GM12878 (cell line): ENCODE data around the gene CFAP161. TPM values are rescaled to one million over a fixed set of nuclear protein-coding genes. Genes with fewer than 3 reads are reported as not detected.

ENCODE experiments used
- ATAC-seq: fragments of 200-7000 bp; cut with Tn5 transposase; 3 replicates; pipeline ENCODE4 v1.9.1; 2020; ENCODE audit warnings: mild to moderate bottlenecking, moderate library complexity
- BruUV-seq: library from RNA; stranded (reverse); fragments of 400-500 nt; replicated peaks from 2 replicates; lab custom pipeline; 2021; lab: Mats Ljungman, UMichigan
- CTCF ChIA-PET: fragments of 300-600 bp; sonication (Branson Sonifier 250); formaldehyde crosslinking; extraction: SDS; loops from one replicate; lab custom pipeline; 2021; ENCODE audit warnings: inconsistent platforms; lab: Yijun Ruan, JAX
- POLR2A ChIA-PET: fragments of 350-600 bp; formaldehyde crosslinking; extraction: SDS; loops from one replicate; lab custom pipeline; 2021; ENCODE audit warnings: inconsistent platforms; lab: Charles Lee
- RAD21 ChIA-PET: fragments of 300-600 bp; sonication (Branson Sonifier 250); formaldehyde crosslinking; loops from one replicate; lab custom pipeline; 2023; ENCODE audit warnings: antibody characterized with exemption; ENCODE audit not compliant: unreplicated experiment; lab: Charles Lee
- SMC1A ChIA-PET: fragments of 300-600 bp; sonication (Branson Sonifier 250); formaldehyde crosslinking; loops from one replicate; lab custom pipeline; 2023; ENCODE audit not compliant: unreplicated experiment, uncharacterized antibody; lab: Charles Lee
- DNase-seq: peaks from one replicate; pipeline ENCODE4 v3.0.0-alpha.2; 2011; ENCODE audit warnings: low read depth, low spot score
- FAIRE-seq: peaks from 3 replicates; lab custom pipeline; 2011; peaks lifted over from hg19 to GRCh38; lab: Jason Lieb, UNC
- H2AFZ ChIP-seq: 2 replicates; pipeline ENCODE4 v1.6.0; 2011; ENCODE audit warnings: low read depth, low read length, control low read depth; ENCODE audit not compliant: control insufficient read depth
- H3K27ac ChIP-seq: 2 replicates; pipeline ENCODE4 v1.5.1; 2011; ENCODE audit warnings: control low read depth; ENCODE audit not compliant: control insufficient read depth, insufficient read depth
- H3K27me3 ChIP-seq, 2 experiments: replicated peaks in 1 of 2; 2 replicates each; pipeline versions ENCODE4 v1.6.0 to v1.6.1; 2011; ENCODE audit warnings: low read length in 1 of 2; ENCODE audit not compliant: control insufficient read depth in 2 of 2, insufficient read depth in 2 of 2
- H3K36me3 ChIP-seq, 2 experiments: 2 replicates each; pipeline ENCODE4 v1.5.1; 2011; ENCODE audit warnings: low read length in 1 of 2; ENCODE audit not compliant: control insufficient read depth in 2 of 2, insufficient read depth in 2 of 2
- H3K4me1 ChIP-seq: 2 replicates; pipeline ENCODE4 v1.6.1; 2011; ENCODE audit warnings: mild to moderate bottlenecking, low read length, moderate library complexity, mixed read lengths; ENCODE audit not compliant: control insufficient read depth, insufficient read depth
- H3K4me2 ChIP-seq: 2 replicates; pipeline ENCODE4 v1.6.0; 2011; ENCODE audit warnings: control low read depth; ENCODE audit not compliant: control insufficient read depth, insufficient read depth
- H3K4me3 ChIP-seq: fragments of 200-600 bp; sonication (generic); 2 replicates; pipeline ENCODE4 v1.5.1; 2016
- H3K79me2 ChIP-seq: 2 replicates; pipeline ENCODE4 v1.6.0; 2011; ENCODE audit warnings: low read length; ENCODE audit not compliant: control insufficient read depth, insufficient read depth
- H3K9ac ChIP-seq: 2 replicates; pipeline ENCODE4 v1.8.0; 2011; ENCODE audit warnings: low read length, control low read depth, mixed read lengths; ENCODE audit not compliant: control insufficient read depth, insufficient read depth
- H3K9me3 ChIP-seq: replicated peaks from 3 replicates; pipeline ENCODE4 v1.5.1; 2011; ENCODE audit warnings: mild to moderate bottlenecking, low read length; ENCODE audit not compliant: control insufficient read depth, insufficient read depth
- H4K20me1 ChIP-seq: 2 replicates; pipeline ENCODE4 v1.6.0; 2011; ENCODE audit not compliant: control insufficient read depth, insufficient read depth
- CBX3 ChIP-seq: fragments of 200-600 bp; sonication (generic); IDR thresholded peaks from 2 replicates; pipeline ENCODE4 v1.6.1; 2016; ENCODE audit warnings: low read depth, borderline replicate concordance
- CBX5 ChIP-seq: sonication (generic); IDR thresholded peaks from 2 replicates; pipeline ENCODE4 v1.6.1; 2016; ENCODE audit warnings: low read depth, moderate library complexity, mild to moderate bottlenecking, inconsistent platforms
- CEBPB ChIP-seq, 2 experiments: fragments of 150-350 bp in 1 of 2; IDR thresholded peaks; 2 replicates each; pipeline ENCODE4 v1.6.1; 2012 to 2014; ENCODE audit warnings: low read depth in 2 of 2, low read length in 2 of 2, borderline replicate concordance in 1 of 2, inconsistent platforms in 1 of 2
- CHD1 ChIP-seq: IDR thresholded peaks from 2 replicates; pipeline ENCODE4 v1.6.1; 2012; ENCODE audit warnings: low read depth, low read length, improper control_type of control experiment
- CHD2 ChIP-seq: IDR thresholded peaks from 2 replicates; pipeline ENCODE4 v1.6.1; 2011; ENCODE audit warnings: low read depth, low read length, improper control_type of control experiment, borderline replicate concordance
- CHD4 ChIP-seq: fragments of 200-600 bp; sonication (generic); IDR thresholded peaks from 2 replicates; pipeline ENCODE4 v1.6.1; 2016; ENCODE audit warnings: mild to moderate bottlenecking
- CREB1 ChIP-seq: IDR thresholded peaks from 2 replicates; pipeline ENCODE4 v1.6.1; 2012; ENCODE audit warnings: low read depth, mild to moderate bottlenecking, inconsistent platforms
- EED ChIP-seq: sonication (generic); IDR thresholded peaks from 2 replicates; pipeline ENCODE4 v1.6.1; 2016; ENCODE audit warnings: antibody characterized with exemption, low read depth
- KAT2A ChIP-seq: conservative IDR thresholded peaks from 2 replicates; pipeline ENCODE4 v1.6.1; 2011; ENCODE audit warnings: low read depth, low read length; ENCODE audit not compliant: control insufficient read depth
- KLF5 ChIP-seq: fragments of 450-650 bp; IDR thresholded peaks from 2 replicates; pipeline ENCODE4 v1.6.1; 2014; ENCODE audit warnings: mild to moderate bottlenecking; ENCODE audit not compliant: partially characterized antibody
- MYC ChIP-seq: IDR thresholded peaks from 2 replicates; pipeline ENCODE4 v1.6.1; 2011; ENCODE audit warnings: mild to moderate bottlenecking, low read length, moderate library complexity, inconsistent platforms; ENCODE audit not compliant: insufficient read depth, insufficient replicate concordance, insufficient read length, severe bottlenecking
- PAX5 ChIP-seq: IDR thresholded peaks from 2 replicates; pipeline ENCODE4 v1.6.1; 2011; ENCODE audit warnings: low read depth, low read length, borderline replicate concordance
- RAD51 ChIP-seq: fragments of 450-650 bp; IDR thresholded peaks from 2 replicates; pipeline ENCODE4 v1.6.1; 2016; ENCODE audit warnings: moderate library complexity, mild to moderate bottlenecking, inconsistent platforms
- RB1 ChIP-seq: fragments of 450-650 bp; formaldehyde crosslinking; IDR thresholded peaks from 2 replicates; pipeline ENCODE4 v1.6.1; 2017; ENCODE audit warnings: mild to moderate bottlenecking, borderline replicate concordance
- RFX5 ChIP-seq: IDR thresholded peaks from 2 replicates; pipeline ENCODE4 v1.6.1; 2011; ENCODE audit warnings: low read depth, low read length, improper control_type of control experiment
- SMARCA5 ChIP-seq: fragments of 450-650 bp; IDR thresholded peaks from 2 replicates; pipeline ENCODE4 v1.6.1; 2017; ENCODE audit warnings: mild to moderate bottlenecking
- ZBED1 ChIP-seq: IDR thresholded peaks from 2 replicates; pipeline ENCODE4 v1.6.1; 2016; ENCODE audit warnings: borderline replicate concordance
- ZSCAN29 ChIP-seq: fragments of 450-650 bp; IDR thresholded peaks from 2 replicates; pipeline ENCODE4 v1.6.1; 2017; ENCODE audit warnings: mild to moderate bottlenecking, moderate library complexity
- WGBS: methylation state at CpG from one replicate; pipeline ENCODE4 v1.1.6; 2016; ENCODE audit warnings: low lambda C conversion rate; ENCODE audit not compliant: insufficient replicate concordance, insufficient coverage; ENCODE audit errors: missing lambda C conversion rate; 5-methylcytosine and 5-hydroxymethylcytosine counted together
- in situ Hi-C: fragments of 300-500 bp; cut with MboI; formaldehyde crosslinking; loops from 9 replicates; pipeline ENCODE4 v1.14.3; 2018; ENCODE audit warnings: mixed read lengths
- intact Hi-C: fragments of 100-400 bp; cut with micrococcal nuclease; formaldehyde crosslinking; loops from one replicate; pipeline ENCODE4 v1.14.2; 2022; ENCODE audit not compliant: unreplicated experiment
- polyA plus RNA-seq, 11 experiments: library from polyadenylated mRNA; depleted of rRNA in 4 of 11; unstranded in 6 of 11; stranded (reverse) in 5 of 11; fragments of >200 nt; fragmentation: Nextera tagmentation in 4 of 11; fragmentation: Illumina TruSeq in 1 of 11; extraction: Ambion mirVana in 4 of 11; extraction: Trizol in 1 of 11; gene quantifications; 1 replicate in 1 of 11; 2 replicates in 10 of 11; pipeline versions ENCODE4 v1.2.1 to v1.2.3, GENCODE V29; 2011 to 2016; ENCODE audit warnings: inconsistent platforms in 2 of 11, missing spikeins in 2 of 11, low read depth in 1 of 11
- total RNA-seq, 4 experiments: library from RNA; depleted of rRNA in 3 of 4; stranded (reverse); fragments of >200 nt in 3 of 4; fragmentation: Illumina TruSeq in 1 of 4; extraction: Trizol in 1 of 4; gene quantifications; 2 replicates each; pipeline versions ENCODE4 v1.2.1 to v1.2.3, GENCODE V29; 2013 to 2021
- TF ChIP-seq, protein P1 (sequence below): IDR thresholded peaks from 2 replicates; pipeline ENCODE4 v1.6.1; 2012; ENCODE audit warnings: low read length, inconsistent platforms
- TF ChIP-seq, protein P2 (sequence below): IDR thresholded peaks from 2 replicates; pipeline ENCODE4 v1.6.1; 2012; ENCODE audit warnings: improper control_type of control experiment, low read depth, low read length; ENCODE audit not compliant: insufficient replicate concordance

Gene CFAP161
- total and polyA plus RNA-seq, 10 of the 15 experiments (the other 5 are each of a cell fraction or from before 2014, with no cell fraction given), result 0.31 TPM; not detected in 9

DNA sequence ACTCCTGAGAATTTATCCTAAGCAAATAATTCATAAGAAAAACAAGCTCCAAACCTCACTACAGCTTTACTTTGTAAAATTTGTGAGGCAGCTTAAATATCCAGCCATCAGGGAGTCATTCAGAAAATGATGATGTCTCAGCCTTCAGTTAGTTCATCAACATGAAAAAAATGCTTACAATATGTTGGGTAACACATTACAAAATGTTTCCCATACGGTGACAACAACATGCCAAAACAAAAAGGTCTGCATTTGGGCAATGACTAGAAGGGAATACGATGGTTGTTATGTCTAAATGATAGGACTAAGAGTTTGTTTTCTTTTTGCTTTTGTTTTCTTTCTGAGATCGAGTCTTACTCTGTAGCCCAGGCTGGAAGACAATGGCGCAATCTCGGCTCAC, 47.0 kb upstream of the CFAP161 start:
- Histone ChIP-seq H3K4me2 (no peak overlapping the region), H4K20me1 (no peaks in the 10 kb centered on the region), H3K4me1 (no peaks in the 10 kb centered on the region; the same call in 1 of the 2 replicates), H2AFZ (no peak overlapping the region), H3K9ac (no peak overlapping the region), H3K27me3 (no peaks in the 10 kb centered on the region; a peak in 3 of 4 replicates), H3K36me3 (no peaks in the 10 kb centered on the region), H3K79me2 (no peaks in the 10 kb centered on the region), H3K9me3 (no peaks in the 10 kb centered on the region), H3K27ac (no peak overlapping the region), H3K4me3 (no peak overlapping the region)
- POLR2A ChIA-PET, result no interaction called here
- RAD21 ChIA-PET, result no interaction called here
- TF ChIP-seq PAX5 (no peak), RB1 (no peak), ZSCAN29 (no peak), CHD4 (no peak), KAT2A (no peak), EED (no peak), CHD2 (no peak), KLF5 (no peak), MYC (no peak), CHD1 (no peak), RFX5 (no peak), CBX3 (no peak), RAD51 (no peak), ZBED1 (no peak), CEBPB (IDR thresholded peaks at IDR 0.05; ENCODE audit: borderline replicate concordance in 1 of 2, low read depth in 2 of 2, low read length in 2 of 2) (no peak), CREB1 (no peak), SMARCA5 (no peak), CBX5 (no peak)
- TF ChIP-seq, protein P1, sequence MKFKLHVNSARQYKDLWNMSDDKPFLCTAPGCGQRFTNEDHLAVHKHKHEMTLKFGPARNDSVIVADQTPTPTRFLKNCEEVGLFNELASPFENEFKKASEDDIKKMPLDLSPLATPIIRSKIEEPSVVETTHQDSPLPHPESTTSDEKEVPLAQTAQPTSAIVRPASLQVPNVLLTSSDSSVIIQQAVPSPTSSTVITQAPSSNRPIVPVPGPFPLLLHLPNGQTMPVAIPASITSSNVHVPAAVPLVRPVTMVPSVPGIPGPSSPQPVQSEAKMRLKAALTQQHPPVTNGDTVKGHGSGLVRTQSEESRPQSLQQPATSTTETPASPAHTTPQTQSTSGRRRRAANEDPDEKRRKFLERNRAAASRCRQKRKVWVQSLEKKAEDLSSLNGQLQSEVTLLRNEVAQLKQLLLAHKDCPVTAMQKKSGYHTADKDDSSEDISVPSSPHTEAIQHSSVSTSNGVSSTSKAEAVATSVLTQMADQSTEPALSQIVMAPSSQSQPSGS, result no peak
- TF ChIP-seq, protein P2, sequence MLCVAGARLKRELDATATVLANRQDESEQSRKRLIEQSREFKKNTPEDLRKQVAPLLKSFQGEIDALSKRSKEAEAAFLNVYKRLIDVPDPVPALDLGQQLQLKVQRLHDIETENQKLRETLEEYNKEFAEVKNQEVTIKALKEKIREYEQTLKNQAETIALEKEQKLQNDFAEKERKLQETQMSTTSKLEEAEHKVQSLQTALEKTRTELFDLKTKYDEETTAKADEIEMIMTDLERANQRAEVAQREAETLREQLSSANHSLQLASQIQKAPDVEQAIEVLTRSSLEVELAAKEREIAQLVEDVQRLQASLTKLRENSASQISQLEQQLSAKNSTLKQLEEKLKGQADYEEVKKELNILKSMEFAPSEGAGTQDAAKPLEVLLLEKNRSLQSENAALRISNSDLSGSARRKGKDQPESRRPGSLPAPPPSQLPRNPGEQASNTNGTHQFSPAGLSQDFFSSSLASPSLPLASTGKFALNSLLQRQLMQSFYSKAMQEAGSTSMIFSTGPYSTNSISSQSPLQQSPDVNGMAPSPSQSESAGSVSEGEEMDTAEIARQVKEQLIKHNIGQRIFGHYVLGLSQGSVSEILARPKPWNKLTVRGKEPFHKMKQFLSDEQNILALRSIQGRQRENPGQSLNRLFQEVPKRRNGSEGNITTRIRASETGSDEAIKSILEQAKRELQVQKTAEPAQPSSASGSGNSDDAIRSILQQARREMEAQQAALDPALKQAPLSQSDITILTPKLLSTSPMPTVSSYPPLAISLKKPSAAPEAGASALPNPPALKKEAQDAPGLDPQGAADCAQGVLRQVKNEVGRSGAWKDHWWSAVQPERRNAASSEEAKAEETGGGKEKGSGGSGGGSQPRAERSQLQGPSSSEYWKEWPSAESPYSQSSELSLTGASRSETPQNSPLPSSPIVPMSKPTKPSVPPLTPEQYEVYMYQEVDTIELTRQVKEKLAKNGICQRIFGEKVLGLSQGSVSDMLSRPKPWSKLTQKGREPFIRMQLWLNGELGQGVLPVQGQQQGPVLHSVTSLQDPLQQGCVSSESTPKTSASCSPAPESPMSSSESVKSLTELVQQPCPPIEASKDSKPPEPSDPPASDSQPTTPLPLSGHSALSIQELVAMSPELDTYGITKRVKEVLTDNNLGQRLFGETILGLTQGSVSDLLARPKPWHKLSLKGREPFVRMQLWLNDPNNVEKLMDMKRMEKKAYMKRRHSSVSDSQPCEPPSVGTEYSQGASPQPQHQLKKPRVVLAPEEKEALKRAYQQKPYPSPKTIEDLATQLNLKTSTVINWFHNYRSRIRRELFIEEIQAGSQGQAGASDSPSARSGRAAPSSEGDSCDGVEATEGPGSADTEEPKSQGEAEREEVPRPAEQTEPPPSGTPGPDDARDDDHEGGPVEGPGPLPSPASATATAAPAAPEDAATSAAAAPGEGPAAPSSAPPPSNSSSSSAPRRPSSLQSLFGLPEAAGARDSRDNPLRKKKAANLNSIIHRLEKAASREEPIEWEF, result no peak
- no TSS peak for BruUV-seq
- DNase-seq (no peak), FAIRE-seq (no peak), ATAC-seq (no peak)
- in situ Hi-C loops, result no loop called here
- WGBS, result 74% methylated on average over 5 of the region's 5 CpGs
- intact Hi-C loops, result no loop called here
- CTCF ChIA-PET, result interaction anchor here (0.7 to 1.8 kb wide), 2 partner anchors 179 to 263 kb away, joined by 4 to 6 read pairs; no protein-coding TSS in a partner anchor
- SMC1A ChIA-PET, result interaction anchor here (1.5 kb wide), 1 partner anchor 13 kb away, joined by 4 read pairs; no protein-coding TSS in a partner anchor
